Testis (tissue), 2 donors: ENCODE results near the gene TMEM178B.

ENCODE experiments used
- POLR2A ChIP-seq: fragments of 450-650 bp; IDR thresholded peaks from one replicate; pipeline ENCODE4 v1.6.1; 2017; ENCODE audit warnings: antibody characterized with exemption, mild to moderate bottlenecking, moderate library complexity
- TF ChIP-seq, protein P1 (sequence below), 3 experiments: fragments of 450-650 bp in 2 of 3; fragments of 200-600 bp in 1 of 3; sonication (generic) in 1 of 3; IDR thresholded peaks; one replicate each; pipeline ENCODE4 v1.5.1; 2016 to 2019; ENCODE audit warnings: antibody characterized with exemption in 3 of 3, mild to moderate bottlenecking in 2 of 3, moderate library complexity in 1 of 3

DNA sequence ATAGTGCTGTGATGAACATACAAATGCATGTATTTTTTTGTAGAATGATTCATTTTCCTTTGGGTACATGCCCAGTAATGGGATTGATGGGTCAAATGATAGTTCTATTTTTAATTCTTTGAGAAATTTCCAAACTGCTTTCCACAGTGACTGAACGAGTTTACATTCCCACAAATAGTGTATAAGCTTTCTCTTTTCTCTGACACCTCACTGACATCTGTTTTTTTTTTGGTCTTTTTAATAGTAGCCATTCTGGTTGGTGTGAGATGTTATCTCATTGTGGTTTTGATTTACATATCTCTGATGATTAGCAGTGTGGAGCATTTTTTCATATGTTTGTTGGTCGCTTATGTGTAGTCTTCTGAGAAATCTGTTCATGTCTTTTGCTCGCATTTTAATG is 282.3 kb downstream of the TMEM178B start:
- TF ChIP-seq, protein P1, sequence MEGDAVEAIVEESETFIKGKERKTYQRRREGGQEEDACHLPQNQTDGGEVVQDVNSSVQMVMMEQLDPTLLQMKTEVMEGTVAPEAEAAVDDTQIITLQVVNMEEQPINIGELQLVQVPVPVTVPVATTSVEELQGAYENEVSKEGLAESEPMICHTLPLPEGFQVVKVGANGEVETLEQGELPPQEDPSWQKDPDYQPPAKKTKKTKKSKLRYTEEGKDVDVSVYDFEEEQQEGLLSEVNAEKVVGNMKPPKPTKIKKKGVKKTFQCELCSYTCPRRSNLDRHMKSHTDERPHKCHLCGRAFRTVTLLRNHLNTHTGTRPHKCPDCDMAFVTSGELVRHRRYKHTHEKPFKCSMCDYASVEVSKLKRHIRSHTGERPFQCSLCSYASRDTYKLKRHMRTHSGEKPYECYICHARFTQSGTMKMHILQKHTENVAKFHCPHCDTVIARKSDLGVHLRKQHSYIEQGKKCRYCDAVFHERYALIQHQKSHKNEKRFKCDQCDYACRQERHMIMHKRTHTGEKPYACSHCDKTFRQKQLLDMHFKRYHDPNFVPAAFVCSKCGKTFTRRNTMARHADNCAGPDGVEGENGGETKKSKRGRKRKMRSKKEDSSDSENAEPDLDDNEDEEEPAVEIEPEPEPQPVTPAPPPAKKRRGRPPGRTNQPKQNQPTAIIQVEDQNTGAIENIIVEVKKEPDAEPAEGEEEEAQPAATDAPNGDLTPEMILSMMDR (IDR thresholded peaks at IDR 0.05): no peak
- TF ChIP-seq POLR2A: no peak
